HL-60 (cell line): Measurements from ENCODE around the gene MRTO4.

Source experiments
- DNase-seq, 2 experiments: peaks; one replicate each; pipeline ENCODE4 v3.0.0-alpha.2; 2010 to 2020; ENCODE audit warnings: low read depth in 1 of 2, low spot score in 1 of 2
- H3K27ac ChIP-seq: fragments of 250-450 bp; sonication (Bioruptor Pico); replicated peaks from 2 replicates; pipeline ENCODE4 v1.5.1; 2020; ENCODE audit warnings: mild to moderate bottlenecking, moderate library complexity
- H3K27me3 ChIP-seq: fragments of 250-450 bp; sonication (Bioruptor Pico); 2 replicates; pipeline ENCODE4 v1.5.1; 2021; ENCODE audit warnings: mild to moderate bottlenecking, moderate library complexity; ENCODE audit not compliant: insufficient read depth, poor library complexity, severe bottlenecking
- H3K4me3 ChIP-seq: replicated peaks from 2 replicates; pipeline ENCODE4 v1.5.1; 2011; ENCODE audit warnings: mild to moderate bottlenecking, control low read depth, low read length; ENCODE audit not compliant: insufficient read depth
- CTCF ChIP-seq: IDR thresholded peaks from one replicate; pipeline ENCODE4 v1.5.1; 2011; ENCODE audit warnings: low read length, control low read depth, inconsistent platforms; ENCODE audit not compliant: insufficient read depth
- GABPA ChIP-seq: IDR thresholded peaks from 2 replicates; pipeline ENCODE4 v1.6.1; 2012; ENCODE audit warnings: low read depth
- POLR2AphosphoS5 ChIP-seq: IDR thresholded peaks from 2 replicates; pipeline ENCODE4 v1.6.1; 2012; ENCODE audit warnings: low read depth
- REST ChIP-seq: IDR thresholded peaks from 2 replicates; pipeline ENCODE4 v1.6.1; 2012; ENCODE audit warnings: low read depth; ENCODE audit not compliant: insufficient replicate concordance
- SPI1 ChIP-seq: IDR thresholded peaks from 2 replicates; pipeline ENCODE4 v1.6.1; 2012; ENCODE audit warnings: low read depth, mild to moderate bottlenecking, borderline replicate concordance

MRTO4 gene

GRCh38 chr1:19274636-19275035, 23.0 kb downstream of the MRTO4 start:
- H3K4me3 ChIP-seq = no peak overlapping the region
- H3K27me3 ChIP-seq = peaks cover 12% of the 10 kb centered on the region
- DNase-seq = no peak
- no peak overlapping the region for H3K27ac ChIP-seq
- TF ChIP-seq POLR2AphosphoS5 = no peak
- TF ChIP-seq CTCF = no peak
- no peak for TF ChIP-seq GABPA
- no peak for TF ChIP-seq SPI1
- TF ChIP-seq REST = no peak

- no peak for DNase-seq
- TF ChIP-seq GABPA = no peak
- TF ChIP-seq CTCF = no peak
- no peak for TF ChIP-seq POLR2AphosphoS5
- TF ChIP-seq SPI1 = no peak
- TF ChIP-seq REST = no peak
- Histone ChIP-seq H3K4me3 (no peak overlapping the region), H3K27ac (no peak overlapping the region), H3K27me3 (no peaks in the 10 kb centered on the region)
Observed at GRCh38 chr1:19283891-19284290, 32.3 kb downstream of the MRTO4 start.

- H3K27me3 ChIP-seq = no peaks in the 10 kb centered on the region
Observed at GRCh38 chr1:19284881-19285280, 33.3 kb downstream of the MRTO4 start.

More at GRCh38 chr1:19284881-19285280, 33.3 kb downstream of the MRTO4 start:
- H3K4me3 ChIP-seq = no peak overlapping the region
- H3K27ac ChIP-seq = no peak overlapping the region
- TF ChIP-seq POLR2AphosphoS5 (no peak), REST (no peak), GABPA (no peak), CTCF (no peak), SPI1 (no peak)
- DNase-seq = no peak
